Measurements from ENCODE around the gene BAZ2B. TPM values are rescaled to one million over a fixed set of nuclear protein-coding genes. Genes with fewer than 3 reads are reported as not detected.

Gene BAZ2B
- total RNA-seq, 1 experiment from 2014 or later, result 43.3 TPM

- no TSS peak for BruUV-seq (replicated peaks)
- no peaks in the 10 kb centered on the region for H3K27me3 Mint-ChIP-seq (ENCODE audit: unreplicated experiment)
- no peak overlapping the region for H3K4me3 Mint-ChIP-seq (ENCODE audit: low read depth, unreplicated experiment)
- intact Hi-C loops (cut with micrococcal nuclease; ENCODE audit: unreplicated experiment), result no loop called here
- H3K27ac Mint-ChIP-seq (ENCODE audit: unreplicated experiment), result no peak overlapping the region
- no peaks in the 10 kb centered on the region for H3K36me3 Mint-ChIP-seq (ENCODE audit: insufficient read depth, unreplicated experiment)
- H3K9me3 Mint-ChIP-seq (ENCODE audit: low read depth, unreplicated experiment), result no peaks in the 10 kb centered on the region
- CTCF ChIA-PET, result no interaction called here
- no peak for TF ChIP-seq CTCF (IDR thresholded peaks at IDR 0.05; ENCODE audit: unreplicated experiment)
- DNase-seq, result no peak
- peaks cover 1% of the 10 kb centered on the region for H3K4me1 Mint-ChIP-seq (ENCODE audit: low read depth, unreplicated experiment)
Observed at GRCh38 chr2:159622966-159623365, 6.6 kb upstream of the BAZ2B start.

GRCh38 chr2:159620796-159621195 is 4.4 kb upstream of the BAZ2B start:
- no TSS peak for BruUV-seq (replicated peaks)
- Mint-ChIP-seq H3K4me3 (ENCODE audit: low read depth, unreplicated experiment) (no peak overlapping the region), H3K36me3 (ENCODE audit: insufficient read depth, unreplicated experiment) (peaks cover 8% of the 10 kb centered on the region), H3K27me3 (ENCODE audit: unreplicated experiment) (no peaks in the 10 kb centered on the region), H3K27ac (ENCODE audit: unreplicated experiment) (no peak overlapping the region), H3K4me1 (ENCODE audit: low read depth, unreplicated experiment) (peaks cover 14% of the 10 kb centered on the region), H3K9me3 (ENCODE audit: low read depth, unreplicated experiment) (no peaks in the 10 kb centered on the region)
- no peak for TF ChIP-seq CTCF (IDR thresholded peaks at IDR 0.05; ENCODE audit: unreplicated experiment)
- DNase-seq, result no peak
- CTCF ChIA-PET, result no interaction called here
- intact Hi-C loops (cut with micrococcal nuclease; ENCODE audit: unreplicated experiment), result no loop called here

- Mint-ChIP-seq H3K27me3 (ENCODE audit: unreplicated experiment) (no peaks in the 10 kb centered on the region), H3K27ac (ENCODE audit: unreplicated experiment) (no peak overlapping the region), H3K4me1 (ENCODE audit: low read depth, unreplicated experiment) (peaks cover 23% of the 10 kb centered on the region), H3K9me3 (ENCODE audit: low read depth, unreplicated experiment) (no peaks in the 10 kb centered on the region), H3K4me3 (ENCODE audit: low read depth, unreplicated experiment) (peak overlapping the region; percentile 89), H3K36me3 (ENCODE audit: insufficient read depth, unreplicated experiment) (peaks cover 30% of the 10 kb centered on the region)
- intact Hi-C loops (cut with micrococcal nuclease; ENCODE audit: unreplicated experiment), result loop anchor here (2.0 to 5.0 kb wide), 3 partner anchors 60 to 101 kb away; partner anchors contain the start of gene MARCHF7
- peak; percentile 27 for DNase-seq
- CTCF ChIA-PET, result interaction anchor here (0.5 to 1.0 kb wide), 2 partner anchors 14 to 237 kb away, joined by 4 read pairs; no protein-coding TSS in a partner anchor
- TF ChIP-seq CTCF (IDR thresholded peaks at IDR 0.05; ENCODE audit: unreplicated experiment), result no peak
- no TSS peak for BruUV-seq (replicated peaks)
Observed at GRCh38 chr2:159617646-159618045, 1.3 kb upstream of the BAZ2B start.

GRCh38 chr2:159617100-159617499 is 752 bp upstream of the BAZ2B start:
- Mint-ChIP-seq H3K9me3 (ENCODE audit: low read depth, unreplicated experiment) (no peaks in the 10 kb centered on the region), H3K4me1 (ENCODE audit: low read depth, unreplicated experiment) (peaks cover 28% of the 10 kb centered on the region), H3K4me3 (ENCODE audit: low read depth, unreplicated experiment) (peak overlapping the region; percentile 89), H3K27me3 (ENCODE audit: unreplicated experiment) (no peaks in the 10 kb centered on the region), H3K36me3 (ENCODE audit: insufficient read depth, unreplicated experiment) (peaks cover 30% of the 10 kb centered on the region), H3K27ac (ENCODE audit: unreplicated experiment) (peak overlapping the region; percentile 100)
- DNase-seq, result no peak
- intact Hi-C loops (cut with micrococcal nuclease; ENCODE audit: unreplicated experiment), result loop anchor here (2.0 to 5.0 kb wide), 3 partner anchors 60 to 100 kb away; partner anchors contain the start of gene MARCHF7
- BruUV-seq (replicated peaks), result no TSS peak
- CTCF ChIA-PET, result interaction anchor here (0.5 to 1.0 kb wide), 2 partner anchors 14 to 236 kb away, joined by 4 read pairs; no protein-coding TSS in a partner anchor
- TF ChIP-seq CTCF (IDR thresholded peaks at IDR 0.05; ENCODE audit: unreplicated experiment), result no peak

Measured in Calu3 (cell line).